Left renal pelvis (tissue), 4 donors: Measurements from ENCODE around the gene KCNH6. TPM values are rescaled to one million over a fixed set of nuclear protein-coding genes. Genes with fewer than 3 reads are reported as not detected.

Source experiments
- DNase-seq, 4 donors: peaks; one replicate each; pipeline ENCODE4 v3.0.0-alpha.2; 2013; ENCODE audit warnings: low read depth in 4 of 4, low spot score in 3 of 4
- polyA plus RNA-seq, 4 donors: library from polyadenylated mRNA; unstranded; fragments of 120-200 nt; gene quantifications; one replicate each; pipeline ENCODE4 v1.2.1, GENCODE V29; 2013; ENCODE audit not compliant: insufficient read length in 4 of 4

Gene KCNH6
- polyA plus RNA-seq, 4 donors: 0.07 to 2.5 (median 0.98) TPM

GRCh38 chr17:63483655-63484575 lies 39.2 kb upstream of the KCNH6 start:
- no peak for DNase-seq

- no peak for DNase-seq
Observed at GRCh38 chr17:63486317-63487013, 36.7 kb upstream of the KCNH6 start.

- DNase-seq: no peak
Observed at GRCh38 chr17:63487014-63487339, 36.2 kb upstream of the KCNH6 start.

- no peak for DNase-seq
Observed at GRCh38 chr17:63488851-63489250, 34.3 kb upstream of the KCNH6 start.

GRCh38 chr17:63489291-63489690 lies 33.9 kb upstream of the KCNH6 start:
- no peak for DNase-seq

GRCh38 chr17:63490329-63490728 lies 32.8 kb upstream of the KCNH6 start:
- no peak for DNase-seq

GRCh38 chr17:63490858-63491400 lies 32.2 kb upstream of the KCNH6 start:
- DNase-seq: no peak

GRCh38 chr17:63491413-63491812 lies 31.7 kb upstream of the KCNH6 start:
- DNase-seq: no peak

- DNase-seq: no peak
Observed at GRCh38 chr17:63491977-63492618, 31.1 kb upstream of the KCNH6 start.

- no peak for DNase-seq
Observed at GRCh38 chr17:63492940-63493339, 30.2 kb upstream of the KCNH6 start.

GRCh38 chr17:63493411-63493810 lies 29.7 kb upstream of the KCNH6 start:
- DNase-seq: no peak

GRCh38 chr17:63494300-63494928 lies 28.7 kb upstream of the KCNH6 start:
- DNase-seq: no peak

- no peak for DNase-seq
Observed at GRCh38 chr17:63495491-63495890, 27.7 kb upstream of the KCNH6 start.

- no peak for DNase-seq
Observed at GRCh38 chr17:63496177-63496576, 27.0 kb upstream of the KCNH6 start.

- no peak for DNase-seq
Observed at GRCh38 chr17:63496663-63497400, 26.3 kb upstream of the KCNH6 start.

- DNase-seq: no peak
Observed at GRCh38 chr17:63497708-63498483, 25.3 kb upstream of the KCNH6 start.

- no peak for DNase-seq
Observed at GRCh38 chr17:63498626-63499195, 24.4 kb upstream of the KCNH6 start.

GRCh38 chr17:63500543-63501390 lies 22.4 kb upstream of the KCNH6 start:
- DNase-seq: no peak
